Ishikawa (cell line): ENCODE data around the gene GABRA5.

Experiments
- EP300 ChIP-seq: IDR thresholded peaks from 2 replicates; pipeline ENCODE4 v1.6.1; 2012; ENCODE audit warnings: borderline replicate concordance
- RAD21 ChIP-seq: IDR thresholded peaks from 2 replicates; pipeline ENCODE4 v1.6.1; 2012; ENCODE audit warnings: low read depth
- YY1 ChIP-seq: IDR thresholded peaks from 2 replicates; pipeline ENCODE4 v1.6.1; 2012; ENCODE audit warnings: low read depth

GRCh38 chr15:26866298-26867199 is at the start of gene GABRA5:
- TF ChIP-seq RAD21: no peak
- no peak for TF ChIP-seq EP300
- no peak for TF ChIP-seq YY1
